EL (cell line): ENCODE results near the gene USH1C.

ENCODE experiments used
- DNase-seq: peaks from one replicate; pipeline ENCODE4 v3.0.0-alpha.2; 2016

USH1C gene

GRCh38 chr11:17459236-17459896, 84.8 kb downstream of the USH1C start:
- DNase-seq: no peak

- DNase-seq: no peak
Measured at GRCh38 chr11:17458268-17458667, 85.9 kb downstream of the USH1C start.

- no peak for DNase-seq
Measured at GRCh38 chr11:17457396-17458173, 86.6 kb downstream of the USH1C start.

GRCh38 chr11:17452668-17453067, 91.5 kb downstream of the USH1C start:
- DNase-seq: no peak

GRCh38 chr11:17449158-17449557, 95.1 kb downstream of the USH1C start:
- DNase-seq: no peak

- DNase-seq: no peak
Measured at GRCh38 chr11:17446482-17446881, 97.7 kb downstream of the USH1C start.

- no peak for DNase-seq
Measured at GRCh38 chr11:17445240-17445795, 98.9 kb downstream of the USH1C start.

- DNase-seq: no peak
Measured at GRCh38 chr11:17443926-17444690, 100.1 kb downstream of the USH1C start.
